Suppressor macrophage treated with lipopolysaccharide for 4 hours (primary cell): ENCODE data around the gene IQCE.
A peak's percentile ranks its signal among the peaks of the same experiment; 100 is the strongest.
"Not testable (repeated sequence)": the region's sequence is repeated elsewhere in the genome, so short reads cannot be mapped to it uniquely, and the experiment has no call there.

ENCODE experiments used
- DNase-seq: peaks from one replicate; pipeline ENCODE4 v3.0.0-alpha.2; 2020

Gene IQCE

GRCh38 chr7:2521341-2521745 is 37.4 kb upstream of the IQCE start:
- no peak for DNase-seq

DNA sequence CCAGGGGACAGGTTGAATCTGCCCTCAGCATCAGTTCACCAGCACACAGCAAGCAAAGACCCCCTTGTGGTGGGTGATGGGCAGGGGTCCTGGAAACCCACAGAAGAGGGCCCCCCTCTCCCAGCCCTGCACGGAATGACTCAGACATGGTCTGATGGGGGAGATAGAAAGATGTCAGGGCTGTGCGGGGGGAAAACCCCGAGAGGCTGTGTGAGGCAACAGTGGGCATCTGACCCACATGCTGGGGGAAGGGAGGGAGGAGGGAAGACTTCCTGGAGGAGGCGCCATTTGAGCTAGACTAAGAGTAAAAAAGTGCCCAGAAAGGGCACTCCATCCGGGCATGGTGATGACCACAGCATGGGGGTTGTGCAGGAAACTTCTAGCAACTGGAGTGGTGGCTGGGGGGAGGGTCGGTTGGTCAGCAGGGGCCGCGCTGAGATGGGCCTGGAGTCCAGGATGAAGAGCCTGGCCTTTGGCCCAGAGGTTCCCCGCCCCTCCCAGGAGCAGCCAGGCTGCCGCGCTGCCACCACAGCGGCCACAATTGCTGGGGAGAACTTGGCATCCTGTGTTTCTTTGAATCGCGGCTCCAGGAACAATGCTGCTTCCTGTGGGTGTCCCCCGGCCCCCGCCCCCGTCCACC is 36.7 kb upstream of the IQCE start:
- DNase-seq, result peak; percentile 90

DNA sequence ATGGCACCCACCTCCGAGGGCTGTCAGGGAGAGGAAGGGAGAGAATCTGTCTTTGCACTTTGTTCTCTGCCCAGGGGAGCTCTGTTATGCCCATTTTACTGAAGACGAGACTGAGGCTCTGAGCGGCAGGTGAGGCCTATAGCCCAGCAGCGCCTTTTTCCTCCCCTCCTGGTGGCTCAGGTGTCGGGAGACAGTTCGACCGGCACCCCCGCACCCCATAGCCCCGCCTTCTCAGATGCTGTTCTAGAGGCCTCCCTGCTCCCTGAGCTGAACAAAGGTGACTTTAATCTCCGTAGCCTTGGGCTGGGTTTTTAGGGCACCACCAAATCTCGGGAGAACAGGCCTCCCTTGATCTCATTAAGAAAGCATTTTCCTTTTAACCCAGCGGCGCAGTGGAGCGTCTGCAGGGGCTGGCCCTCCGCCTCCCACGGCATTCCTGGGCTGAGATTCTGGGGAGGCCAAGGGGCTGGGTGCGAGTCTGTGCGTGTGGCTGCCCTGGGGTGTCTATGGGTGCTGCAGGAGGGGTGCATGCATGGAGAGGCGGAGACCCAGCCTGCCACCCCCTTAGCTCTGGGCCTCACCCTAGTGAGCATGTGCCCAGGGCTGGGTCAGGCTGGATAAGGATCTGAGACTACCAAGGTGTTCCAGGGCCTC is 35.9 kb upstream of the IQCE start:
- DNase-seq, result no peak

GRCh38 chr7:2523461-2523936 is 35.3 kb upstream of the IQCE start:
- no peak for DNase-seq

- peak; percentile 69 for DNase-seq
Observed at GRCh38 chr7:2523941-2524807, 34.6 kb upstream of the IQCE start.

GRCh38 chr7:2524808-2525657 is 33.7 kb upstream of the IQCE start:
- no peak for DNase-seq

- DNase-seq, result peak; percentile 67
Observed at GRCh38 chr7:2525658-2526630, 32.8 kb upstream of the IQCE start.

- DNase-seq, result no peak
Observed at GRCh38 chr7:2526659-2527504, 31.9 kb upstream of the IQCE start.

- peak; percentile 76 for DNase-seq
Observed at GRCh38 chr7:2527505-2528467, 31.0 kb upstream of the IQCE start.

DNA sequence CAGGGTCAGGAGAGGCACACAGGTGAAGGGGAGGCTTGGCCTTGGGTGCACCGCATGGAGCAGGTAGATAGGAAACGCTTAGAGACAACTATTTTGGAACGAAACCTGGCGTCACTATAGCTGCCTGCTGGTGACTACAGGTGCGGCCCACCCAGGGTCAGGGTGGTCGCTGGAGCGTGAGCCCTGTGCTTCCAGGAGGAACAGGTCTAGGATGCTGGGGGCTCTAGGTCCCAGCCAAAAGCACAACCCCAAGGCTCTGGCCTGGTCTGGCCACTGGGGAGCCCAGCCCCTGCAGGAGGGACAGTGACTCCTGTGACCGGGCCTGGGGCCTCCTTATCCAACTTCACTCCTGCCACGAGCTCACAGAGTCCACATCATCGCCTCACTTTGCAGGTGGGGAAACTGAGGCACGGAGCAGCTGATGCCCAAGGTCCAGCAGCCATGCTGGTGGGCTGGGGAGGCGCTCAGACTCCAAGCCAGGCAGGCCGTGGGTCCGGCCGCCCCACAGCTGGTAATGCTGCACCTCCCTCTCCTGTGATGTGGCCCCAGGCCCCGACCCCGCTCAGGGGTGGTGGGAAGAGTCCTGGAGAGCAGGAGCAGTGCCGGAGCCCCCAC is 30.2 kb upstream of the IQCE start:
- no peak for DNase-seq

DNA sequence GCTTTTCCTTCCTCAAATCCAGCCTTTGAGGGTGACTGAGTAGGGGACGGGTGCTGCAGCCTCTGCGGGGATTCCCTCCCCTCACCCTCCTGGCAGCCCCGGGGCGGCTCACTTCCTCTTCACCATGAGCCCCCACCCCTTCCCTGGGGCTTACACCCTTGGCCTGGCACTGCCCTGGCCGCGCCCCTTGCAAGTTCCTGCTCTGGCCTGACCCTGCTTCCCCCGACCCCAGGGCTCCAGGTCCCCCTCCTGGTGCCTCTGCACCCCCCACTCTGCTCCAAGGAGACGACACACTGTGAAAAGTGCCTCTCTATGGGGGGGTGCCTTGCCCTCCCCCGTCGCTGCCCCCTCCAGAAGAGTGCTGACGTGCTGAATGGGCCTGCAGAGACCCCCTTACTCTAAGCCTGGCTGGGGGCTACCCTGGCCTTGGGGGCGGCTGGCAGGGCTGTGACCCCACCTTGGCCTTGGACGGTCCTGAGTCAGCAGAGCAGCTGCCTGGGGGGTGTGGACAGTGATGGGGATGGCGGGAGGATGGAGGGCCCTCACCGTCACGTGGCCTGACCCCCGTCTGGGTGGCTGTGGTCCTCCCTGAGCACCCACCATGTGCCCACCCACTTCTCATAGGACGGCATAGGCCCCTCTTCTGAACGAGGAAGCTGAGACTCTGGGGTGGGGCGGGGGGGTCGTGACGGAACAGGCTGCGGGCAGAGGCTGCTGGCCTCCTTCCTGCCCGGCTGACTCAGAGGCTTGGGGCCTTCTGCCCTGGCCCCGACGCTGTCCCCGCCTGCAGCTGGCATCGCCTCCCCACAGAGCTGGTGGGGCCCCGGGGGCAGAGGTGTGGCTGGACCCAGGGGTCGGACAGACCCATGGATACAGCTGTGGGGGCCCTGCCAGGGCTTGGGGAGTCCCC is 29.4 kb upstream of the IQCE start:
- peak; percentile 96 for DNase-seq

DNA sequence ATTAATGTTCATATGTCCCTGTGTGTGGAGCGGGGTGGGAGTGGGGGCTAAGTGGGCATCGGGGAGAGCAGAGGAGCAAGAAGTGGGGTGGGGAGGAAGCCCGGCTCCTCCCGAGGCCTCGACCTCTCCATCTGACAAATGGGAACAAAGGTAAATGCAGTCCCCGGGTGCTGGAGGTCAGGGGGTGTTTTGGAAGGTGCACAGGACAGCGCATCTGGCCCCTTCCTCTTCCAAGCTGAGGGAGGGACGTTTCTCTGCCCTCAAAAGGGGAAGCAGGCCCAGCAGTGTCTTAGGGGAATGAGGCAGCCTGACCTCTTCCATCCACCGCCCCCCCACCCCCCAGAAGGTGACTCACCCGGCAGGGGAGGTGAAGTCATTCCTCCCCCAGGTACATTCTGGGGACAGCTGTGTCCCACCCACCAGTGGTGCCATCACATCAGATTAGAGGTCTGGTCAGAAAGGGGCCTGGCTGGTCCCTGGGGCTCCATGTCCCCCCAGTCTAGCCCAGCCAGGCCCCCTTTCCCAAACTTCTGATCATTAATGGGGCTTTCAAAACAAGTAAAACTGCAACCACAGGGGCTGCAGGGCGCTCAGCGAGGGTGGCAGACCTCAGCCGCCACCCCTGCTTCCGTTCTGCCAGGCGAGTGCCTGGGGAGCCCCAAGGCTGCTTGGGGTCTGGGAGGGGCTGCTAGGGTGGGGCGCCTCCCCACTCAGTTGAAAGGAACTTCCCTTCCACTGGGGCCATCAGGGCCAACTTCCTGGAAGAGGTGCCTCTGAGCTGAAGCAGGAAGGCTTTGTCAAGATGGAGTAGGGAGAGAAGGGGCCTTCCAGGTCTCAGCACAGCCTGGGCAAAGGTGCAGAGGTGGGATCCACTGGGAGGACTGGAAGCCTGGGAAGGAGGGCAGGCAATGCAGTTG is 28.4 kb upstream of the IQCE start:
- peak; percentile 91 for DNase-seq

DNA sequence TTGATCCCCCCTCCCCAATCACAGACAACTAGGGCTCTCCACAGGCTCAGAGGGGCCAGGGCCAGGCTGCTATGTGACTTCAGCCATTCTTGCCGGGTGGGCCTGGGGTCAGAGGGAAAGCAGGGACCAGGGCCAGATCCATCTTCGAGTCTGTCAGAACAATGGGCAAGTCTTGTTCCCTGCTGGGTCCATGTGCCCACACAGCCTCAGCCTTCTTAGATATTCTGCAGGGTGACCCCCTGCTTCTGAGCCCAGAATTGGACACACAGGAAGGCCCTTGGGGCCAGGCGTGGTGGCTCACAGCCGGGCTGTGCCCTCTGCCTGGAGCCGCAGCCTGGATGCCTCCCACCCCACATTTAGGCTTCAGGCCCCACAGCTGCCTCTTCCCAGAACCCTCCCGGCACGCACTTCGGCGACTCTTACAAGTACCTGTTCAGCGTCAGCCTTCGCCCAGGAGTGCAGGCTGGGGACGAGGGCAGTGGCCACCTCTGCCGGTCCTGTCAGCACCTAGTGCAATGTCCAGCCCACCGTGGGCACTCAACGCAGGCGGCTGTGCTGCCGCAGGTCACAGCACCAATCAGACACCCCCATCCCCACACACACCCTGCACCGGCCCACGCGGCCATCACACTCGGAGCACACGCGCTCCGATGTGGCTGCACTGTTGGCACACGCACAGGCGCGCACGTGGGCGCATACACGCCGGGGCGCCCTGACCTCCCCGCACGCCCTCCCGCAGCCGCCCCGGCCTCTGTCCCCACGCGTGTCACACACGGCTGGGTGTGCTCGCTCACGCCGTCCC is 27.6 kb upstream of the IQCE start:
- not testable (repeated sequence) for DNase-seq

GRCh38 chr7:2531796-2532110 is 27.0 kb upstream of the IQCE start:
- not testable (repeated sequence) for DNase-seq

DNA sequence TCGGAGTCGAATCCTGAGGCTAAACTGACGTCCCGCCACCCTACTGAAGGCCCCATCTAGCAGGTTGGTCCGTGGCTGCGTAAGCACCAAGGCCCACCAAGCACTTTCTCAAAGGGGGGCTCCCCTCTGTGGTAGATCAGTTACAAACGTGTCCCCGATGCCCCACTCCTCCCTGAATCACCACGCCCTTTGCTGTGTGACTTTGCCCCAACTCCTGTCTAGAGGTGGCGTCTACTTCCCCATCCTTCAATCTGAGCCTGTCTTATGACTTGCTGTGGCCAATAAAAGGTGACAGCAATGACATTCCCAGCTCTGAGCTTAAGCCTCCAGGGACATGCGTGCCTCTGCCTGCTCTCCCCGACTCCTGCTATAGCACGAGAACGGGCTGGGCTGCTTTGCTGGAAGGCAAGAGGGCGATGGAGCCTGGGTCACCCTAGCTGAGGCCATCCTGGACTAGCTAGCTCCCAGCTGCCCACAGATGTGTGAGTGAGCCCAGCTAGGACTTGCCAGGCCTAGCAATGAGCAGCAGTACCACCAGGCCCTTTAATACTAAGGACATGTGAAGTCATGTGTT is 26.5 kb upstream of the IQCE start:
- not testable (repeated sequence) for DNase-seq
